Measurements from ENCODE around the gene HCN1. TPM values are rescaled to one million over a fixed set of nuclear protein-coding genes. Genes with fewer than 3 reads are reported as not detected.

The HCN1 gene
- total RNA-seq, 6 donors from 2014 or later, result 0.06 to 0.07 TPM; not detected in 4

GRCh38 chr5:45691656-45692055 lies 4.5 kb downstream of the HCN1 start:
- ATAC-seq (ENCODE audit: low FRiP score in 2 of 2), result no peak
- no peaks in the 10 kb centered on the region for H3K36me3 ChIP-seq
- no peak overlapping the region for H3K4me3 ChIP-seq
- H3K27ac ChIP-seq, result no peak overlapping the region
- H3K27me3 ChIP-seq, result peaks cover 0 to 16% (median 7%) of the 10 kb centered on the region in 4 donors
- peaks cover 6 to 15% (median 9%) of the 10 kb centered on the region in 4 donors for H3K4me1 ChIP-seq
- TF ChIP-seq EP300 (IDR thresholded peaks at IDR 0.05) (no peak), POLR2AphosphoS5 (IDR thresholded peaks at IDR 0.05) (no peak), CTCF (IDR thresholded peaks at IDR 0.05) (no peak), POLR2A (IDR thresholded peaks at IDR 0.05) (no peak)
- no peaks in the 10 kb centered on the region for H3K9me3 ChIP-seq
- 65 to 79% methylated on average over 4 of the region's 4 CpGs for WGBS, 2 donors
- no peak for DNase-seq

DNA sequence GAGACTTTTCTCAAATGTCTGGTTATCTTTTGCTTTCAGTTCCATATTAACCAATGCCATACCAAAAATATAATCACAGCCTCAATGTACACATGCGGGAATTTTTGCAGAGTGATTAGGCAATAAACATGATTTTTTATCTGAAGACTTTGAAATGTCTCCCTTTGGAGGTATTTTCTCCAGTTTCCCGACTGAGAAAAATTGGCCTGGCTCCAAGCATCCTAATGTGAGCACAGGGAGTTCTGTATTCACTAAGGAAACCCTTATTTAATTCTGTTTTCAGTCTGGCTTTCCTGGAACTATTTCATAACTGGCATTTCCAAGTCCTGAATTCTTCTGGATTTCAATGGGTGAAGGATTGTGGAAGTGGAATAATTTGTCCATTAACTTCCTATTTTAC lies 8.5 kb downstream of the HCN1 start:
- Histone ChIP-seq H3K4me3 (no peak overlapping the region), H3K27ac (no peak overlapping the region), H3K27me3 (no peaks in the 10 kb centered on the region), H3K4me1 (no peaks in the 10 kb centered on the region), H3K36me3 (no peaks in the 10 kb centered on the region), H3K9me3 (no peaks in the 10 kb centered on the region)
- ATAC-seq (ENCODE audit: low FRiP score in 2 of 2), result no peak
- 42 to 57% methylated on average over 2 of the region's 2 CpGs for WGBS, 2 donors
- TF ChIP-seq POLR2AphosphoS5 (IDR thresholded peaks at IDR 0.05), result no peak
- TF ChIP-seq POLR2A (IDR thresholded peaks at IDR 0.05), result no peak
- TF ChIP-seq EP300 (IDR thresholded peaks at IDR 0.05), result no peak
- TF ChIP-seq CTCF (IDR thresholded peaks at IDR 0.05), result no peak
- DNase-seq, result no peak

DNA sequence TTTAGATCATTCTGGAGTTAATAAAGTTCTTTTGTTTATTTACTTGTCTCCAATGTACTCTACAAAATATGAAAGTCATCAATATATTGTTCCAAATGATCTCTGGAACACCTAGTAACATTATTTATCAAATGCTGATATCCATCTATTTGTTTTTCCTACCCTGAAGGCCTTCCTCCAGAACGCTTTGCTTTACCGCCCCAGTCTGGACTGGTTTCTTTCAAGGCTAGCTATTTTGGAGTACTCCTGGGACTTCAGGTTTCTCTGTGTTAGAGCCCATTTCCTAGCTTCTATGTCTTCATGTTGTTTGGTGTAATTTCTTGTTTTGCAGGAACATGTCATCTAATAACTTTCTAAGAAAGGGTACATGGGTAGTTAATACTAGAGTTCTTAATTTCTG lies 9.6 kb downstream of the HCN1 start:
- no peaks in the 10 kb centered on the region for H3K4me1 ChIP-seq
- TF ChIP-seq POLR2A (IDR thresholded peaks at IDR 0.05), result no peak
- no peak for TF ChIP-seq CTCF (IDR thresholded peaks at IDR 0.05)
- no peak for TF ChIP-seq EP300 (IDR thresholded peaks at IDR 0.05)
- TF ChIP-seq POLR2AphosphoS5 (IDR thresholded peaks at IDR 0.05), result no peak
- 77 to 94% methylated on average over 2 of the region's 2 CpGs for WGBS, 2 donors

GRCh38 chr5:45684118-45684517 lies 12.1 kb downstream of the HCN1 start:
- no peak for ATAC-seq (ENCODE audit: low FRiP score in 2 of 2)
- H3K27me3 ChIP-seq, result no peaks in the 10 kb centered on the region
- H3K4me1 ChIP-seq, result no peaks in the 10 kb centered on the region
- H3K9me3 ChIP-seq, result no peaks in the 10 kb centered on the region
- no peak overlapping the region for H3K4me3 ChIP-seq
- no peak for DNase-seq
- TF ChIP-seq CTCF (IDR thresholded peaks at IDR 0.05) (no peak), POLR2A (IDR thresholded peaks at IDR 0.05) (no peak), EP300 (IDR thresholded peaks at IDR 0.05) (no peak), POLR2AphosphoS5 (IDR thresholded peaks at IDR 0.05) (no peak)
- H3K36me3 ChIP-seq, result no peaks in the 10 kb centered on the region
- H3K27ac ChIP-seq, result no peak overlapping the region

More for the DNA sequence above, 9.6 kb downstream of the HCN1 start:
- ATAC-seq (ENCODE audit: low FRiP score in 2 of 2) (no peak), DNase-seq (no peak)
- no peak overlapping the region for H3K4me3 ChIP-seq
- no peaks in the 10 kb centered on the region for H3K36me3 ChIP-seq
- H3K27me3 ChIP-seq, result no peaks in the 10 kb centered on the region
- no peak overlapping the region for H3K27ac ChIP-seq
- no peaks in the 10 kb centered on the region for H3K9me3 ChIP-seq

DNA sequence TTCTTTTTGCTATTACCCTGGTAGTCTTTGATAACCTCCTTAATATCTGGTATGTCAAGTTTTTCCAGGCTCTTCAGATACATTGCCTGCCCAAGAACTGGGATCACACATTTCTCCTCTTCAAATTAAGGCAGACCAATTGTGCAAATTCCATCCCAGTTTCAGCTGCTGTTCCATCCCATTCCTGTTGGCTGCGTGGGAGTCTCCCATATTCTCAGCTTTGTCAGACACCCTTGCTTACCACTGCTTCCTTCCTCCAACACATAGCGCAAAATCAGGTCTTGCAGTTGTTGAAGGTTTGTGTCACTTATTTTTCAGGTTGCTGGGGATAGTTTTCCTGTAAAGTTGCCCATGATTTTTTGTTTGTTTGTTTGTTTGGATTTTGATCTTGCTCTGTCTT lies 15.2 kb downstream of the HCN1 start:
- DNase-seq (no peak), ATAC-seq (ENCODE audit: low FRiP score in 2 of 2) (no peak)
- no peak overlapping the region for H3K27ac ChIP-seq
- H3K4me3 ChIP-seq, result no peak overlapping the region
- whole genome bisulfite sequencing, 2 donors, result 76% methylated on average over 2 of the region's 2 CpGs
- TF ChIP-seq EP300 (IDR thresholded peaks at IDR 0.05) (no peak), POLR2A (IDR thresholded peaks at IDR 0.05) (no peak), POLR2AphosphoS5 (IDR thresholded peaks at IDR 0.05) (no peak), CTCF (IDR thresholded peaks at IDR 0.05) (no peak)
- H3K9me3 ChIP-seq, result no peaks in the 10 kb centered on the region
- H3K4me1 ChIP-seq, result no peaks in the 10 kb centered on the region
- H3K27me3 ChIP-seq, result no peaks in the 10 kb centered on the region
- no peaks in the 10 kb centered on the region for H3K36me3 ChIP-seq
